Tibial nerve (tissue), 4 donors: ENCODE data around the gene SLC6A8.

Experiments used
- CTCF ChIP-seq, 5 experiments: fragments of 200-600 bp in 3 of 5; fragments of 450-650 bp in 2 of 5; sonication (generic) in 3 of 5; IDR thresholded peaks; one replicate each; pipeline ENCODE4 v1.5.1; 2016 to 2019; ENCODE audit warnings: antibody characterized with exemption in 5 of 5, mild to moderate bottlenecking in 3 of 5, moderate library complexity in 2 of 5
- EP300 ChIP-seq, 2 donors: sonication (generic); formaldehyde crosslinking; IDR thresholded peaks; one replicate each; pipeline ENCODE4 v1.6.1; 2017; ENCODE audit warnings: antibody characterized with exemption in 2 of 2, mild to moderate bottlenecking in 1 of 2

- TF ChIP-seq EP300 (IDR thresholded peaks at IDR 0.05): no peak
- no peak for TF ChIP-seq CTCF (IDR thresholded peaks at IDR 0.05)
These were observed 15.3 kb downstream of the SLC6A8 start for GRCh38 chrX:153703036-153703370.
